ENCODE data around the gene C11orf98. TPM values are rescaled to one million over a fixed set of nuclear protein-coding genes. Genes with fewer than 3 reads are reported as not detected.

C11orf98 gene
- total RNA-seq, 1 donor from 2014 or later = 49.2 TPM

Other genes starting within 250 kb of the C11orf98 start
- not detected in 2 replicates for gene SCGB1A1, start 246.2 kb downstream of the C11orf98 start, total RNA-seq
- gene AHNAK, start 118.4 kb downstream of the C11orf98 start, total RNA-seq = 479 and 591 TPM in 2 replicates
- 1,341 and 1,809 TPM in 2 replicates for gene EEF1G, start 91.3 kb downstream of the C11orf98 start, total RNA-seq
- gene TUT1, start 73.7 kb downstream of the C11orf98 start, total RNA-seq = 7.7 and 9.6 TPM in 2 replicates
- gene MTA2, start 63.3 kb downstream of the C11orf98 start, total RNA-seq = 262 and 269 TPM in 2 replicates
- 32.1 and 34.8 TPM in 2 replicates for gene EML3, start 52.4 kb downstream of the C11orf98 start, total RNA-seq
- gene ROM1, start 52.0 kb downstream of the C11orf98 start, total RNA-seq = 6.1 and 11.1 TPM in 2 replicates
- 17.0 and 19.3 TPM in 2 replicates for gene B3GAT3, start 43.2 kb downstream of the C11orf98 start, total RNA-seq
- gene GANAB, start 18.6 kb downstream of the C11orf98 start, total RNA-seq = 272 and 287 TPM in 2 replicates
- 25.5 and 26.2 TPM in 2 replicates for gene INTS5, start 11.9 kb downstream of the C11orf98 start, total RNA-seq
- 7.5 TPM in 2 replicates for gene CSKMT, start 102 bp upstream of the C11orf98 start, total RNA-seq
- gene UQCC3, start 6.5 kb upstream of the C11orf98 start, total RNA-seq = 10.0 and 13.0 TPM in 2 replicates
- gene LBHD1, start 7.1 kb upstream of the C11orf98 start, total RNA-seq = 2.3 and 3.3 TPM in 2 replicates
- 153 and 182 TPM in 2 replicates for gene UBXN1, start 13.9 kb upstream of the C11orf98 start, total RNA-seq
- under 0.01 and 0.04 TPM in 2 replicates for gene LRRN4CL, start 24.3 kb upstream of the C11orf98 start, total RNA-seq
- gene BSCL2, start 42.2 kb upstream of the C11orf98 start, total RNA-seq = 18.8 and 20.9 TPM in 2 replicates
- gene GNG3, start 42.5 kb upstream of the C11orf98 start, total RNA-seq = not detected in 2 replicates
- 11.6 and 14.2 TPM in 2 replicates for gene HNRNPUL2, start 62.2 kb upstream of the C11orf98 start, total RNA-seq
- 32.8 and 34.2 TPM in 2 replicates for gene TTC9C, start 63.3 kb upstream of the C11orf98 start, total RNA-seq
- 8.7 and 12.1 TPM in 2 replicates for gene ZBTB3, start 89.0 kb upstream of the C11orf98 start, total RNA-seq
- 58.6 and 85.9 TPM in 2 replicates for gene POLR2G, start 96.4 kb upstream of the C11orf98 start, total RNA-seq
- gene TAF6L, start 106.2 kb upstream of the C11orf98 start, total RNA-seq = 20.3 and 29.1 TPM in 2 replicates
- 25.2 and 30.3 TPM in 2 replicates for gene TMEM179B, start 122.2 kb upstream of the C11orf98 start, total RNA-seq
- 12.5 and 14.1 TPM in 2 replicates for gene TMEM223, start 126.8 kb upstream of the C11orf98 start, total RNA-seq
- gene NXF1, start 140.2 kb upstream of the C11orf98 start, total RNA-seq = 14.8 and 38.9 TPM in 2 replicates
- gene STX5, start 166.8 kb upstream of the C11orf98 start, total RNA-seq = 35.9 and 39.6 TPM in 2 replicates
- gene TEX54, start 167.6 kb upstream of the C11orf98 start, total RNA-seq = 0.26 TPM in 1 of 2 replicates, not detected in the other
- gene WDR74, start 174.4 kb upstream of the C11orf98 start, total RNA-seq = 71.1 and 71.2 TPM in 2 replicates
- gene SLC3A2, start 215.7 kb upstream of the C11orf98 start, total RNA-seq = 140 and 175 TPM in 2 replicates